HG03280 (cell line): Measurements from ENCODE around the gene SLC7A6.
A peak's percentile ranks its signal among the peaks of the same experiment; 100 is the strongest.

Experiments
- ATAC-seq: cut with Tn5 transposase; IDR thresholded peaks from one replicate; pipeline ENCODE4 v1.9.1; 2021; ENCODE audit warnings: mild to moderate bottlenecking, moderate library complexity; ENCODE audit not compliant: unreplicated experiment

Gene SLC7A6

GRCh38 chr16:68298907-68299561, 34.7 kb downstream of the SLC7A6 start:
- ATAC-seq: no peak

DNA sequence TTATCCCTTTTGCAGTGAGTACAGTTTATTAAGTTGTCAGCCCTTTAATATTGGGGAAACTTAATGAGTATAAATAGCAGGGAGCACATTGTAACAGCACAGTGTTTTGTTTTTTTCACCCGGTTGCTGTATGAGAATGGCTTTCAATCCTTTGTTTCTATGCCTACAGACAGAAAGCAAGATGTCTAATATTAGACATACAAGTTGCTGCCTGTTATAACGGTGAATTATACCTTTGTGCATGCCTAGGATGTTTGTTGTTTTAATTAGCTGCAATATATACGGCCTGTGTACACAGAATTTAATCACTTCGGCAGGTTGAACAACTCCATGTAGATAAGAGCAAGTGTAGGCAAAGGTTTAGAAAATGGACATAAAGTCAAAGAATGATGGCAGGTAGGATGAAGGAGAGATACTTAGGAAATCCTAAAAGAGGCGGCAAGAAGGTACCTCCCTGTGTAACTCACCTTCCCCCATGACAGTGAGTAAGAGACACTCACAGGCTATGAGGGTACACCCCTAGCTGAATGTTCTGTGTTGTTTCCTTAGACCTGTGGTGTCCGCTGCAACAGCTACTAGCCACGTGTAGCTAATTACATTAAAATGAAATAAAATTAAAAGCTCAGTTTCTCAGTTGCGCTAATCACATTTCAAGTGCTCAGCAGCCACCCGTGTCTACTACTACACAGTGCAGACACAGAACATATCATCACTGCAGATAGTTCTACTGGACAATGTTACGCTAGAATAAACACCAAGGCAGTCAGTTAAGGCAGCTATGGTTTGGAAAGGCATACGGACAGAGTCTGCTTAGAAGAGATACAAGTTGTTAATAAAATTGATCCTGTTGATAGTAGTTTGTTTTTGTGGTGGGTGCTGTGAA, 35.5 kb downstream of the SLC7A6 start:
- no peak for ATAC-seq

GRCh38 chr16:68300734-68301459, 36.6 kb downstream of the SLC7A6 start:
- ATAC-seq: no peak

GRCh38 chr16:68306633-68307032, 42.3 kb downstream of the SLC7A6 start:
- ATAC-seq: no peak

GRCh38 chr16:68309799-68310198, 45.5 kb downstream of the SLC7A6 start:
- no peak for ATAC-seq

- ATAC-seq: peak; percentile 6
These were observed 46.1 kb downstream of the SLC7A6 start for GRCh38 chr16:68310437-68310773.

DNA sequence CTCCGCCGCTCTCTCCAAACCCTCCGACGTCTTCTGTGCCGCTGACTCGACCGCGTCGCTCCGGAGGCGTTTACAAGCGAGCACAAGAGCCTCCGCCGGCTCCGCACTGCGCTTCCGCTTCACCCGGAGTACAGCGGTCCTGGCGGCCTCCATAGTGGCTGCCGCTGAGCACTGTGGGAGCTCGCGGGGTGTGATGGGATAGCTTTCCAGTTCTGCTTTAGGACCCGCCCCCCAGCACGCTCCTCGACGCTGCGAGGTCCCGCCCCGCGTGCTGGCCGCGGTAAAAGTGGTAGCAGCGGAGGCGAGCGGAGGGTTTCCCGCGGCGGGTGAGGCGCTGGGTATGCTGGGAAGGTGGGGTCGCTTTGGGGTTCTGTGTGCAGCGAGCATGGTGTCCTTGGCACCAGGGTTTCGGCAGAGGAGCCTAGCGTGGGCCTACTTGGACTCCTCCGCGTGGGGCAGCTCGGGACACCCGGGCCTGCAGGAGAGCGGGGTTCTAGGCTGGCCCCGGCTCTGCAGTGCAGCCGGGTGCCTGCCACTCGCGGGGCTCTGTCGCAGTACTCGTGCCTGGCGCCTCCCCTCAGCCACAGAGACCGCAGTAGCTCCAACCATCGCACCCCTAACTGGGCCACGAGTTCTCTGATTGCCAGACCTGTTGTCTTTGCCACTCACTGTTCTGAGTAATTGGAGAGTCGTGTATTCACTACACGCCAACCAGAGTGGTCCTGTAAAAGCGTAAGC, 46.6 kb downstream of the SLC7A6 start, which contains the start of the genes PRMT7 and SLC7A6OS:
Gene PRMT7, plus strand, starts transcription at position 246 of the 738 bp plus-strand sequence. CDS start 4,961 bp downstream, outside the sequence.
Gene SLC7A6OS, minus strand, starts transcription at position 173 of the 738 bp plus-strand sequence. Its CDS starts 20 bp downstream, at position 153.
- ATAC-seq: peak; percentile 98

DNA sequence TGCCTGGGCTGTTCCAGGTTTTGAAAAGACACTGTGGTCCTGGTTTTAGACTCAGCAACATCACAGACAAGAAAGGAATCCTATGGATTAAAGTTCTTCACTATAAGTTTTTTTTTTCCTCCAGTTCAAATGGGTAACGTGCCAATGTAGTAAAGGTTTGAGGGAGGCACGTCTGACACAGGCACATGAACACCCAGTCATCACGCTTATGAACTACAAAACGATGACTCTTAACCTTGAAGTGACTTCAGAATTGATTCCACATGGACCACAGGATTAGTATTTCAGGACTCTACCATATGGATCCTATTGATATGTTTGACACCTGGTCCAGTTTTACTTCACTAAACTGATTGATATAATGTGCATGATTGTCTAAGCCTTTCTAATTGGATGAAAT, 48.8 kb downstream of the SLC7A6 start:
- no peak for ATAC-seq

GRCh38 chr16:68319185-68319908, 55.0 kb downstream of the SLC7A6 start:
- no peak for ATAC-seq

DNA sequence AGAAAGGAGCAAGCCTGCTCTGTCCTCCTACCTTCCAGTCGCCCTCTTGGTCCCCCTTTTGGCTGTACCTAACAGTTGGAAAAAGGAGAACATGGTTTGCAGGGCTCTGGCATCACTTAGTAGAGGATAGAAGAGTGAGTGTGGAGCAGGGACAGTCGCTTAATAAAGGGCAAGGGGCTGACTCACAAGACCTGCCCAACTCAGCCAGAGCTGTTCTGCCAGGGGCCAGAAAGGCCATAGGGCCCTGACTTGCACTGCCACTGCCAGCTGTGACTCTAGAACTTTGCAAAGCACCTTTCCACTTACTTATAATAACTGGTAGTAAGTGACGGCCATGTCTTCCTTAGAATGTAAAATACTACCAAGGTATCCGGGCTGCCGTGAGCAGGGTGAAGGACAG, 60.0 kb downstream of the SLC7A6 start:
- no peak for ATAC-seq

GRCh38 chr16:68324780-68325357, 60.5 kb downstream of the SLC7A6 start:
- no peak for ATAC-seq

DNA sequence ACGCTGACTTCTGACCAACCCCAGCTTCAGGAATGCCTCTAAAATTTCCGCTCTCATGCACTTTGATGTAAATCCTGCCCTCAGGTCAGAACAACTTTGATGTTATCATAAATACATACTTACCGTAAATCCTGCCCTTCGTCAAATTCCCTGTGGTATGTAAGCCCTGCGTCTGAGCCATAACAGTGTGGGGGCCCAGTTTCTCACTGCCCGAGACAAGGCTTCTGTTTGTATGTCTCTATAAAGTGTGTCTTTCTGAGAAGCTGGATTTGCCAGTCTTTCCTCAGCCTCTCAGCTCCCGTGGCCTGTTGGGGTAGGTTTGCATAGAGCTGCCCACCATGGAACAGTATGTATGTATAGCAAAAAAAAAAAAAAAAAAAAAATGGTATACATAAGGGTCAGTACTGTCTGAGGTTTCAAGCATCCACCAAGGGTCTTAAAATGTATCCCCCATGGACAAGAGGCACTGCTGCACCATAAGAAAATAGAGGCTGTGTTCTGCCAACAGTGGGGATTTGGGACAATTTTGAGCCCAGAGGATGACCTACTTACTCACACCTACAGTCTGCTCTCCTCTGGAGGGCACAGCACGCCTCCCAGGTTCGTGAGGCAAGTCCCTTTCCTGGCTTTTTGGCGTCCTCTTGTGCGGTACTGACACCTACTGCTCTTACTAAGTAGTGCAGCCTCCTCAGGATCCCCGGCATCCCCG, 64.0 kb downstream of the SLC7A6 start:
- ATAC-seq: peak; percentile 90

GRCh38 chr16:68328860-68329390, 64.6 kb downstream of the SLC7A6 start:
- no peak for ATAC-seq

GRCh38 chr16:68331879-68332410, 67.6 kb downstream of the SLC7A6 start:
- no peak for ATAC-seq

DNA sequence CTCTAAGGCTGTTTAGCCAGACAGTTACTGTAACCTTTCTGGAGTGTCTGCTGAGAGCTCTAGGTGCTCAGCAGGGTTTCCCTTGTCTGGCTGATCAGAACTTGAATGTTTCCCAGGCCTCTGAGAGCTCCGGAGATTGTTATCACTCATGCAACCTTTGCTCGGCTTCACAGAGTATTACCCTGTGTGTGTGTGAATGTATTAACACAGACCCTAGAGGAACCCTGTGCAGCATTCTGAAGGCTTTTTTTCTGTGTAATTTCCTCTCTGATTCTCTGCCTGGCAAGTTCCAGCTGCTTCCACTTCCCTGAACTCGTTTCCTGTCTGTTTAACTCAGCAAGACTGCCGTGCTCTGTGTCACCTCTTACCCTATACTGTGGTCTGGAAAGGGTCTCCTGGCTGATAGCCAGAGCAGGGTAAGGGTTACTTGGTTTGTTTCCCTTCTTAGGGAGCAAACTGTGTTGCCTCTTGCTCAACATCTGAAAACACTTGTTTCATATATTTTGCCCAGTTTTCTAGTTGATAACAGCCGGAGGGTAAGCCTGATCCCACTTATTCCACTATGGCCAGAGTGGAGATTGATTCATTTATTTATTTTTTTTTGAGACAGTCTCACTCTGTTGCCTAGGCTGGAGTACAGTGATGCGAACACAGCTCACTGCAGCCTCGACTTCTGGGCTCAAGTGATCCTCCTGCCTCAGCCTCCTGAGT, 68.2 kb downstream of the SLC7A6 start:
- ATAC-seq: no peak

DNA sequence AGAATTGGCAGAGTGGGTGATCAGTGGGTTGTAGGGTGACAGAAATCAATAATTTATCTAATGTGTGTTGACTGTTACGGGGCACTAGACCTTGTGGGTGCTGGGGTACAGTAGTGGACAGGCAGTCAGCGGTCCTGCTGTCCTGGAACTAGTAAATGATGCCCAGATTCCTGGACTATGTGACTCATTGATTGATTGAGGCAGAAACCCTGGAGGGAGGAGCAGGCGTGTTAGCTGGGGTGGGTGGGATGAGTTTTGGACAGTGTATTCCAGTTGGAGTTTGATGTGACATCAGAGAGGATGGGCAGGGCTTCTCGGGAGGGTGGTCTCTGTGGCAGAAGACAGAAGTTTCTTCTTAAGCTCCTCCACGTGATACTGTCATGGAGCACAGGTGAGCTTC, 70.8 kb downstream of the SLC7A6 start:
- no peak for ATAC-seq

- no peak for ATAC-seq
These were observed 74.2 kb downstream of the SLC7A6 start for GRCh38 chr16:68338326-68339119.
